ENCODE data around the gene PAK1.

PAK1 gene

DNA sequence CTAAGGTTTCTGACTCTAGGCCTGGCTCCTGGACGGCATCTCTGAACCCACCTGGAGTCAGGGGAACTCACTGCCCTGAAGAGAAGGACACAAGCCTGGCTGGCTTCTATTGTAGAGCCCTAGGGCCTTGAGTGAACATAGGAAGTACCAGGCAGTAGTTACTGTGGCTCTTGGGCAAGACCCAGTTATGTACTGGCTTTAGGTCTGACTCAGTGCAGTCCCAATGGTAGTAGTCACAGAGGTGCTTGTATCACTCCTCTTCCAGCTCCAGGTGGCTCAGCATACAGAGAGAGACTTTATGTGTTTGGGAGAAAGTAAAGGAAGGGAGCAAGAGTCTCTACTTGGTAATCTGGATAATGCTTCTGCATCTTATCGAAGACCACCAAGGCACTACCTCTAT is 13.9 kb upstream of the PAK1 start:
- POLR2A ChIA-PET = no interaction called here
- CTCF ChIA-PET = no interaction called here
- no peak for DNase-seq (ENCODE audit: extremely low spot score)
- TF ChIP-seq, protein P1, sequence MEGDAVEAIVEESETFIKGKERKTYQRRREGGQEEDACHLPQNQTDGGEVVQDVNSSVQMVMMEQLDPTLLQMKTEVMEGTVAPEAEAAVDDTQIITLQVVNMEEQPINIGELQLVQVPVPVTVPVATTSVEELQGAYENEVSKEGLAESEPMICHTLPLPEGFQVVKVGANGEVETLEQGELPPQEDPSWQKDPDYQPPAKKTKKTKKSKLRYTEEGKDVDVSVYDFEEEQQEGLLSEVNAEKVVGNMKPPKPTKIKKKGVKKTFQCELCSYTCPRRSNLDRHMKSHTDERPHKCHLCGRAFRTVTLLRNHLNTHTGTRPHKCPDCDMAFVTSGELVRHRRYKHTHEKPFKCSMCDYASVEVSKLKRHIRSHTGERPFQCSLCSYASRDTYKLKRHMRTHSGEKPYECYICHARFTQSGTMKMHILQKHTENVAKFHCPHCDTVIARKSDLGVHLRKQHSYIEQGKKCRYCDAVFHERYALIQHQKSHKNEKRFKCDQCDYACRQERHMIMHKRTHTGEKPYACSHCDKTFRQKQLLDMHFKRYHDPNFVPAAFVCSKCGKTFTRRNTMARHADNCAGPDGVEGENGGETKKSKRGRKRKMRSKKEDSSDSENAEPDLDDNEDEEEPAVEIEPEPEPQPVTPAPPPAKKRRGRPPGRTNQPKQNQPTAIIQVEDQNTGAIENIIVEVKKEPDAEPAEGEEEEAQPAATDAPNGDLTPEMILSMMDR (IDR thresholded peaks at IDR 0.05; ENCODE audit: control extremely low read depth, extremely low read depth, low read depth, missing control alignments) = no peak

DNA sequence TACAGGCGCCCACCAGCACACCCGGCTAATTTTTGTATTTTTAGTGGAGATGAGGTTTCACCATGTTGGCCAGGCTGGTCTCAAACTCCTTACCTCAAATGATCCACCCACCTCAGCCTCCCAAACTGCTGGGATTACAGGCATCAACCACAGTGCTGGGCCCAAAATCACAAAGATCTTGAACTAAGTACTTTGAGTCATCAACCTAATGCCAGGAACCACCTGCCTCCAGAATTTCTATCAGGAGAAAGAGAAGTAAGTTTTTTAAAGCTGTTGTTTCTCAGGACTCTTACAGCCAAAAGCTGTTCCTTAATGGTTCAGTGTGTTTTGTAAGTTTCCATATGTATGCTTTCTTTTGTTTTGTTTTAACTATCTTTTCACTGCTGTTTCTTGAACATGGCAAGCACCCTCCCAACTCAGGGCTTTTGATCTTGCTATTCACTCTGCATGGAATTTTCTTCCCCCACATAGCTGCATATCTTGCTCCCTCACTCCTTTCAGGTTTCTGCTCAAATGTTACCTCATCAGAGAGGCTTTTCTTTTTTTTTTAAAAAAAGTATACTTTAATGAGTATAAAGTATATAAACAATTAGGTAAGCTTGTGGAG is 6.0 kb upstream of the PAK1 start:
- TF ChIP-seq, protein P1 (IDR thresholded peaks at IDR 0.05; ENCODE audit: control extremely low read depth, extremely low read depth, low read depth, missing control alignments) = no peak
- DNase-seq (ENCODE audit: extremely low spot score) = no peak
- ChIA-PET POLR2A (no interaction called here), CTCF (interaction anchor here (1.3 kb wide), 2 partner anchors 9 to 123 kb away, joined by 3 read pairs; no protein-coding TSS in a partner anchor)

DNA sequence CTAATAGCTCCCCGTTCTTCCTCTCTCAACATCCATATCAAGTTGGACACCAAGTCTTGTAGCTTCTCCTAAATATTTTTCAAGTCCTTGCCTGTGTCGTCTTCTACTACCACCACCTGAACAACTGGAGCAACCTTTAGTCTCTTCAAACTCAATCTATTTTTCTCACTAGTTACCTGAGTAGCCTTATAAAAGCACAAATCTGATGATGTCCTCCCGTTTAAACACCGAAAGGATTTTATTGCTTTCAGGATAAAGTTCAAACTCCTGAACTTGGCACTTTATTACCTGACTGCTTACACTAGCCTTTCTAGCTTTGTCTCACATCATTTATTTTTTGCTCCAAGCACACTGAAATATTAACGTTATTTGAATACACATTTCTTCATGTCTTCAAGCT is 1.3 kb upstream of the PAK1 start:
- TF ChIP-seq, protein P1 (IDR thresholded peaks at IDR 0.05; ENCODE audit: control extremely low read depth, extremely low read depth, low read depth, missing control alignments) = no peak
- ChIA-PET POLR2A (no interaction called here), CTCF (interaction anchor here (1.7 to 1.9 kb wide), 3 partner anchors 9 to 63 kb away, joined by 6 to 8 read pairs (median 6); no protein-coding TSS in a partner anchor)
- DNase-seq (ENCODE audit: extremely low spot score) = no peak

DNA sequence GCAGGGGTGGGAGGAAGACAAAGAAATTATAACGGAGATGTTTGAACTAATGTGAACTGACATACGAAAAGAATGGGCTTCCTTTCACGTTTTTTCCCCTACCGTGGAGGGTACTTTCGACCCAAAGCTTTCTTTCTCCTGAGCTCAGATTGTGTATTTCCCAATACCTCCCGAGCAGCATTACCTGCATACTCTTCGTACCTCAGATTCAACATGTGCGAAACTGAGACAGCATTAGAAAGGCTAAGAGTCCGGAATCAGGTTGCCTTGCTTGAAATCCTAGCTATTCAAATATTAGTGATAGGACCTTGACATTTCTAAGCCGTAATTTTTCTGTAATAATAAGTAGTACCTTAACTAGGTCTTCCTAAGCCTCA is 778 bp upstream of the PAK1 start:
- TF ChIP-seq, protein P1 (IDR thresholded peaks at IDR 0.05; ENCODE audit: control extremely low read depth, extremely low read depth, low read depth, missing control alignments) = no peak
- no peak for DNase-seq (ENCODE audit: extremely low spot score)
- CTCF ChIA-PET = interaction anchor here (1.7 to 1.9 kb wide), 3 partner anchors 10 to 63 kb away, joined by 6 to 8 read pairs (median 6); no protein-coding TSS in a partner anchor
- POLR2A ChIA-PET = no interaction called here

DNA sequence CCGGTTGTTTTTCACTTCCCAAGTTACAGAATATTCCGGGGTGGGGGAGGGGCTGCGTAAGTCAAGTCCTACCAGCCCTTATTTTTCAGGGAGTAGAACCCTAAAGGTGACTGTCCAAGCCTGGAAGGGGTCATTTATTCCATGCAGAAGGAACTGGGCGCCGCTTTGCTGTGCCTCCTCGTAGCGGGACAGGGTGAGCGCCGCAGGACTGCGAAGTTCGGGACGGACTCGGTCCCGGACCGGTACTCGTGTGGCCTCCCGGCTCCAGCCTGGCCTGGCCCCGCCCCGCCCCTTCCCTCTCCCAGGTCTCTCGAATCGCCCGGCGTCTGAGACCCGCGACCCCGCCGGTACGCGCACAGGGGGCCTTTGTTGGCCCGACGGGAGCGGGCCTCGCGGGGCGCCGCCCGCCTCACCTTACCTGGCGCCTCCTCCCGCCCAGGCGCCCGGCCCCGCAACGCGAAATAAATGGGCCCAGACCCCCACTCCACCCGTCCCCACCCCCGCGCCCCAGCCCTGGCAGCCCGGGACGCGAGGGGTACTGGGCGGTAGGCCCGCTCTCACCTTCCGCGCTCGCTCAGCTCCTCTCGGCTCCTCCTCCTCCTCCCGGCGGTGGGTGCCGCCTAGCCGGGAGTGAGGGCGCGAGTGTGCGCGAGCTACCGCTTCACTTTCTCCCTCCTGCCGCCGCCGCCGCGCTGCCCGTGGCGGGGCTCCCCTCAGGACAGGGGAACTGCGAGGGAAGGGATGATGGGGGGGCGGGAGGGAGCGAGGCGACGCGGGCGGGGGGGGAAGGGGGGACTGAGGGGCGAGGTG is 698 bp downstream of the PAK1 start:
- TF ChIP-seq, protein P1 (IDR thresholded peaks at IDR 0.05; ENCODE audit: control extremely low read depth, extremely low read depth, low read depth, missing control alignments) = no peak
- ChIA-PET CTCF (interaction anchor here (0.6 to 2.9 kb wide), 6 partner anchors 11 to 146 kb away, joined by 3 to 15 read pairs (median 4); no protein-coding TSS in a partner anchor), POLR2A (interaction anchor here (0.6 kb wide), 1 partner anchor 32 kb away, joined by 3 read pairs; no protein-coding TSS in a partner anchor)
- DNase-seq (ENCODE audit: extremely low spot score) = peak; percentile 68

DNA sequence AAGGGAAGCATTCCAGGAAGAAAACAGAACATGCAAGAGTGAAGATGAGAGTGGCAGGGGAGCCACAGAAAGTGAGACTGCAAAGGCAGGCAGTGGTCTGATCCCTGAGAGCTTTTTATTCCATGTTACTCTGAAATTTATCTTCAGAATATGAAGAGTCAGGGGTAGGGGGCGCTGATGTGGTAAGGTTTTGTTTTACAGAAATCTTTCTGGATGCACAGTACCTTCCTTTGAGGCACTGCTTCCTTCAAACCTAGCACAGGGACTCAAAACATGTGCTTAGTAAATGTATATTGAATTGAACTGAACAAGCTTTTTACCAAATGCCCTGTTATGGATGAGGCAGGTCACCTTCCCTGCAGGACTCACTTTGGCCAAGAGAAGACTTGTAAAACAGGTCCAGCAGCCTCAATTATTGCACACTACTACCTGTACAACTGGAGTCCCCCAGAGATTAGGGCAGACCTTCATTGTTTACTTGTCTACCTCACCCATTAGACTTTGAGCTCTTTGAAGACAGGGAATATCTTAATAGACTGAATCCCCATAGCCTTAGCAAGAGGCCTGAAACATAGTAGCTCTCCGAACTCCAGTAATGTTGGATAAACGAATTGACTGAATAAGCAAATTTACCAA is 2.2 kb downstream of the PAK1 start:
- DNase-seq (ENCODE audit: extremely low spot score) = no peak
- POLR2A ChIA-PET = no interaction called here
- CTCF ChIA-PET = interaction anchor here (0.8 to 2.9 kb wide), 16 partner anchors 8 to 147 kb away, joined by 3 to 28 read pairs (median 5); no protein-coding TSS in a partner anchor
- TF ChIP-seq, protein P1 (IDR thresholded peaks at IDR 0.05; ENCODE audit: control extremely low read depth, extremely low read depth, low read depth, missing control alignments) = peak; percentile 29
